Activated CD8-positive, alpha-beta memory T cell treated with anti-CD3 and anti-CD28 coated beads for 1 hour (primary cell): ENCODE results near the gene CIB4.

Experiments used
- DNase-seq, 2 donors: peaks; one replicate each; pipeline ENCODE4 v3.0.0-alpha.2; 2020; ENCODE audit warnings: low read depth in 1 of 2; ENCODE audit errors: extremely low read depth in 1 of 2

The CIB4 gene

DNA sequence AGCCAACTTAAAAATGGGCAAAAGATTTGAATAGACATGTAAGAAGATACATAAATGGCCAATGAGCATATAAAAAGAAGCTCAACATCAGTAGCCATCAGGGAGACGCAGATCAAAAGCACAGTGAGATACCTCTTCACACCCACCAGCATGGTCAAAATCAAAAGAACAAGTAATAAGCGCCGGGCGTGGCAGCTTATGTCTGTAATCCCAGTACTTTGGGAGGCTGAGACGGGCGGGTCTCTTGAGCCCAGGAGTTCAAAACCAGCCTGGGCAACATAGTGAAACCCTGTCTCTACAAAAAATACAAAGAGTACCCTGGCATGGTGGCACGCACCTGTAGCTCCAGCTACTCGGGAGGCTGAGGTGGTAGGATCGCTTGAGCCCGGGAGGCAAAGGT lies 4.6 kb upstream of the CIB4 start:
- no peak for DNase-seq

DNA sequence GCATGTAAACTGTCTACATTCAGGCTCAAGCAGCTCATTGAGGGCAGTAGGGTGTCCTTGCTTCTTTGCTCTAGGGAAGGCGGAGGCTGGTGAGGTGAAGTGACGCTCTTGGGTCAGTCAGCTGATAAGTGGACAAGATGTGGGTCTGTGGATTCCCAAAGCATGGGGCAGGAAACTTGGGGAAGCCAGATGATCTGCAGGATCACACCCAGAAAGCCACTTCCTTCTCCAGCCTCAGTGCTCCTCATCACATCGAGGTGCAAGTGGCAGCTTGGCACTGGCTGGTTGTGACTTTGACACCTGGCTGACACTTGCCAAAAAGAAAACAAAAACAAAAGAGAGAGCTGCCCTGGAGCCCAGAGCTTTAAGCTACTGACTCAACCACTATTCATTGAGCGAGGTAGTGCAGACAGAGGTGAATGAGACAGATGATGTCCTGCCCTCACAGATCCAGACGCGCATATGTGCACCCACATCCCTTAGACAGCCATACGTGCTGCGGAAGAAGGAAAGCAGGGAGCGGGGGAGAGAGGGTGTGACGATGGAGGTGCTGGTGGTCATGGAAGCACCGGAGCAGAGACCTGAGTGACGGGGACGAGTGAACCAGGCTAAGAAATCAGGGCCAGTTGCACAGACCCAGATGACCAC lies 3.1 kb upstream of the CIB4 start:
- no peak for DNase-seq

DNA sequence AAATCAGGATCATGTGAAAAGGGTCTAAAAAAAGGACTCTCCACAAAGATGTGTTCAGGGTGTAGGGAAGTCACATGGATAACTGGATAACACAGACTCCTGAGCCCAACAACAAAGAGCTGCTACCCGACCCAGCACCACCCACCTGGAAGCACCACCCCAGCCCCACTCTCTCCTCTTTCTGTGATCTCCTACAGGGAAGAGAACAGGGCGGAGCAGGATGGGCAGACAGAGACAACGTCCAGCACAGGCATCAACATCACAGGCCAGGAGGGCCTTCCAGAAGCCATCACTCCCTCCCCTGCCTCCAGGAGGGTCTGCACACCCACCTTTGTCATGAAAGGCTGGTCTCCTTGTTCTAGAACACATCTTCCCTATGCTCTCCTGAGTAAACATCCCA lies 1.3 kb upstream of the CIB4 start:
- DNase-seq = no peak

DNA sequence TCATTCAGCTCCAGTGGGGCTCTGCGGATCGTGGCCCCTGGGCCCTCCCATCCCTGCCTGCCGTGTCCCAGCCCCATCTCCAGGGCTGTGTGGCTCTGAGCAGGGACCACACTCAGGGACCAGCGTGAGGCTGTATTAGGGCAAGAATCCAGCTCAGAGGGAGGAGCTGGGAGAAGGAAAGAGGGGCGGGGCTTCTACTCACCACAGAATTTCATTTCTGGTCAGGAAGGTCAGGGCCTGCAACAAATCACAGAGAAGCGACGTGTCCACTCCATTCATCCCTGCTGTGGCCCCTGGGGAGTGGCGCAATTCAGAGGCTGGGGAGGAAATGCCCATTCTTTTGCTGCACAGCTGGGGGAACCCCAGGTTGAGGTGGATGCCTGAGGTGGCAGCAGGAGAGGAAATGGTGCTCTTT lies 828 bp downstream of the CIB4 start:
- DNase-seq = no peak

DNA sequence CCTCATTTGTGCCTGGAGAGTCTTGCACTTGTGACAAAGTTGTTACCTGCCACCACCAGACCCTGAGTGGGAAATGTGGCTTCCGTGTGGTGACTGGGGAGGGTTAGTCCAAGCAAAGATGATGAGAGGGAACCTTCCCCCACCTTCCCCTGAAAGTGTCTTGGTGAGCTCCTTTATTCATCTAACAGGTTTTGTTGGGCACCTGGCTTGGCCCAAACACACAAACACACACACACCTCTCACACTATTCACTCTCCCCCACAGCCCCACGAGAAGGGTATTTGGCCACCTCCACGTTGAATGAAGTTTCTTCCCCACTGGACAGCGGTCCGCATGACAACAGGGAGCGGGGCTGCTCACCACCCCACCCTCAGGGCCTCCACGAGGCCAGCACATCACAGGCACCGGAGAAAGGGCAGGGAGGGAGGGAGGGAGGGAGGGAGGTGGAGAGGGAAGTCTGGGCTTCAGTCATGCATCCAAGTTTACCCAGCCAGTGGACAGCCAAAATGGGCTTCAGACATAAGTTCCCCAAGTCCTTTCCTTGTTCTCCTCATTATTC lies 1.4 kb downstream of the CIB4 start:
- DNase-seq = no peak

DNA sequence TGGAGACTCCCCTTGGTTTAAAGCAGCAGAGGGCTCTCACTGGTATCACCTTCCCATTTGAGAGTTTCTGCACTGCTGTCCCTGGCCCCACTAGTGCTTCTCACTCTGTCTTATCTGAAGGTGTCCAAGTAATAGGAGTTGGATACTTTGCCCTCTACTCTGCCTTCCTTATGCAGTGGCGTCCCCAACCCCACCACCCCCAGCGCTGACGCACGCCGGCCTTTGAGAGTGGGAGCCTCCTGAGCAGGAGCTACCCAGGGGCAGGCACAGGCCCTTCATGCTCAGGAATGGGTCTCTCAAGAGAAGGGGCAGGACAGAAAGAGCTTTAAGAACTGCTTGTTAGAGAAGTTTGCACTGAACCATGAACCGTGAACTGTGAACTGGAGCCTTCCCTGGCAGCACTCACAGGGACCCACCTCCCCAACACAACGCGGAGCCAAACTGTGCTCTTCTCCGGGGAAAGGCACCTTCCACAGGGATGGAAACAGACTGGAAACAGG lies 3.3 kb downstream of the CIB4 start:
- no peak for DNase-seq

DNA sequence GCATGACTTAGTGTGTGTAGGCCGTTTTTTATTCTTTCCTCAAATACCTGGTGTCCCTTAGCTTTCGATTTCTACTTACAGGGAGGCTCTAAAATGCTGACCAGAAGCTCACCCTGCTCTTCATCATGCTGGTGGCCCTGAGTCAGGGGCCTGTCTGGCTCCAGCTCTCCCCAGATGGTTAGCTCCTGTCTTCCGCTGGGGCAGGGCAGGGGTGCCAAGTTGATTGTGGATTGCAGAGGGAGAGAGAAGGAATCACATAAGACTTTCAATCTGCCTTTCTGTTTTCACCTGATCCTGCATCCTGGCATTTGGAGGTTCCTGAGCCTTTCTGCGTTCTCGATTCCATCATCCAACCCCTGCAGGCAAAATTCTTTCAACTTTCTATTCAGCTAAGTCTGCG lies 4.2 kb downstream of the CIB4 start:
- no peak for DNase-seq

DNA sequence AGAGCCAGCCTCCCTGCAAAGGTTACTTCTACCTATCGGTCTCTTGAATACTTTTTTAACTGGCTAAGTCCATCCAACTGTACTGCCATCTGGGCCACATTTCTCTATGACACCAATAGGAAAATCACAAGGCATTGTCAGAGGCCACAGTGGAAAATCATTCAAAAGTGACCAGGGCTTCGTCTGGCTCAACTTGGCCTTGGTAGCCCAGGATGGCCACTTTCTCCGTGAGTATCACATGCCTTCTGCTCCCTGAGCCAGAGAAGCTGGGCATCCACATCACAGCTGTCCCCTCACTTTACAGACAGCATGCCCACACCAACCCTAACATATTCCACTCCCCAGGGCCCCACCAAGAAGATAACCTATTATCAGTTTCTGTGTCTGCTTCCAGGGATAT lies 5.8 kb downstream of the CIB4 start:
- no peak for DNase-seq

DNA sequence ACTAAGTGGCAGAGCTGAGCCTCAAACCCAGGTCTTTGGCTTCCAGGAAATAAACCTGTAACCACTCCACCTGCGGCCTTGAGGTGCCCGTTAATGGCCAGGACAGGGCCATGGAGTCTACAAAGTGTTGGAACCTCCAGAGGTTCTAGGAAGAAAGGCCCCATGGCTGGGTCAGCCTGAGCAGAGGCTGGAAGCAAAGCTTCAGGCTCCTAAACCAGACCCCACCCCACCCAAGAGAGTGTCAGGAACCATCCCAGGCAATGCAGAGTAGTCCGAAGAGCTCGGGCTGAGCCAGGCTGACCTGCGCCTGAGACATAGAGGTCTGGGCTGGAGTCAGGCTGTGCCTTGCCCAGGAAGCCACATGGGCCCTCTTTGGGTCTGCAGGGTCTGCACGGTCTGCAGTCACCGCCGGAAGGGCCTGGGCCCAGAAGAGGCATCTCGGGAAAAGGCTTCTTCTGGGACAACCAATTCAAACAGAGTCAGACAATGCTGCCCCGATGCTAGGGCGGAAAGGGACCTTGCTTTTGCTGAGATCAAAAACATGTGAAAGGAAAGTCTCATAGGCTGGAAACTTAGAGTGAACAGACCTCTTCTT lies 6.4 kb downstream of the CIB4 start:
- DNase-seq = no peak

DNA sequence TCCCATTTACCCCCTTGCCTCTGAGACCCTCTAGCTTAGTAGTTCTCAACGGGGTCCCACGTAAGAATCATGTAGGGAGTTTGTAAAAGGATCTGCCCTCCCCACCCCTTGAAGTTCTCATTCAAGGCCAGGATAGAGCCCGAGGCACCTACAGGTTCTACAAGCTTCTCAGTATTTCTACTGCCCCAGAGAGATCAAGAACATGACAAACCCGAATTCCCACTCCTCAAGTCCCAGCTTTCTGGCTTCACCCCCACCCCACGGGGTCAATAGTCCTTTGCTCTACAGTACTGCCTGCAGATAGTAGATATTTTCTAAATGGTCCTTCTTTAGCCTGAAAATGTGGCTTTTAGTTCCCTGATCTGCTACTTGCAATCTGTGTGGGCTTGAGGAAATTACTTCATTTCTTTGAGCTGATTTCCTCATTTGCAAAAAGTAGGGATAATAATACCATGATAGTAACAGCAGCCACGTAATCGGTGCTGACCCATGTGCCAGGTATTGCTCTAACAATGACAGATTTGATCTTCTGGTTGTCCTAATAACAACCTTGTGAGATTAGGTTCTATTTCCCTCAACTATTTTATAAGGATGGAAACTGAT lies 7.1 kb downstream of the CIB4 start:
- no peak for DNase-seq

DNA sequence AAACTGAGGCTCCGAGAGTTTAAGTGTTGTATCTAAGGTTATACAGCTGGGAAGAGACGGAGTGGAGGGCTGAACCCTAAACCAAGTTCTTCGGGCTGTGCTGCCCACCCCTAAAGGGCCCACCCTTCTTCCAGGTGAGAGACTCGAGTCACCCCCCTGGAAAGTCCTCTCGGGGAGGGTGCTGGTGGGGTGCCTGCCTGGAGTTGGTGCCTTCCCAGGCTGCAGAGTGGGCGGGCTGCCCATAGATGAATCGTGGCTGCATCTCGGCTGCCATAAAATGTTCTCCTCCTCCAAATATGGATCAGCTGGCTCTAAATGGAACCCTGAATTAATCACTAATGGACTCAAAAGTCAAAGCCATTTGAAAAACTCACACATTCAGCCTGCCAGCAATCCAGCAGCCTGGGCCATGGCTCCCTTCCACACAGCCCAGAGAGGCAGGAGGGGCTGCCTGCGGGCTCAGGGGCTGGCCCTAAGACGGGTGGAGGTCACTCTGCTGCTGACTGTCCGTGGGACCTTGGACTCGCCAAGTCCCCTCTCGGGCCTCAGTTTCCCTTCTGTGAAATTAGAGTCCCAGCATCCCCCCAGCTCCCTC lies 7.7 kb downstream of the CIB4 start:
- no peak for DNase-seq

DNA sequence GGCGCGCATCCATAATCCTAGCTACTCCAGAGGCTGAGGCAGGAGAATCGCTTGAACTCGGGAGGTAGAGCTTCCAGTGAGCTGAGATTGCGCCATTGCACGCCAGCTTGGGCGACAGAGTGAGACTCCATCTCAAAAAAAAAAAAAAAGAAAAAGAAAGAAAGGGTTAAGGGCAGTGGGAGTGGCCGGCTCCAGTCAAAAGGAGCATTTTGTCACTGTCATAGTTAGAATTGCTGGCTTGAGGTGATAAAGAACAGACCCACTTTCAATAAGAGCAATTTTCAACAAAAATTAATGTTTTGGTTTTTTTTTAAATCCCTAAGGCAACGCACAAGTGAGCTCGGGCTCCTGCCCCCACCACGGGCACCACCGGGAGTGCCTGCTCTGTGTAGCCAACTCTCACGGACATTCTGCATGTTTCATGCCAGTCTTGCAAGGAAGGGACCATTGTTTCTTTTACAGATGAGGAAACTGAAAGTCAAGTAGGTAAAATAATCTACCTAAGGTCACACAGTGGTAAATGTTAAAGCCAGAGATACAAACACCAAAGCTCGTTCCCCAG lies 8.5 kb downstream of the CIB4 start:
- no peak for DNase-seq

DNA sequence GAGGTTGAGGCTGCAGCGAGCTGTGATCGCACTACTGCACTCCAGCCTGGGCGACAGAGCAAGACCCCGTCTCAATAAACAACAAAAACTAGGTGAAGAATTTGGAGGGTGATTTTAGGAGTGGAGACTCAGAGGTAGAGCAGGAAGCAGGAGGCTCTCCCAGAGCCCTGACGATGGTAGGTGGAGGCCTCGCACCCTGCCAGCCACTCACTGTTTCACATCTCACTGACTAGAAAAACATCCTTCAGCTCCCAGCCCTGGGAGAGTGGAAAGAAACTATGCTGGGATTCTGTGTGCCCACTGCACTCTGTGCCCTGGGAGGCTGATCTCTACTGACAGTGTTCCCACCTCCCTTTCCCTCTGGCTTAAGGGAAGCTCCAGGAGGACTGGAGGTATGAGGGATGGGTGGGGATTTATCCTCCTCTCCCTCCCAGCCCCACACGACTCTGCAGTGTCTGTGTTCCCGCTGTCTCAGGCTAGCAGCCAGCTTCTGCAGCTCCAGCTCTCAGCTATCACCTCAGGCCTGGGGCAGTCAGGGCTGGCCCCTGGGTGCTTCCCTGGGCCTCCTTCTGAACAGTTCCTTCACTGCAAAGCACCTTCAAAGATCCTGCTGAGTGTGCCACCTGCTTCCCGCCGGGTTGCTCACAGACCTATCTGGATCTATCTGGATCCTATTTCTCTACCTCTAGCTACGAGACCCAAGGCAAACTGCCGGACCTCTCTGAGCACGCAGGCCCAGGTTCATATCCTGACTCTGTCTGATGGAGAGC lies 9.6 kb downstream of the CIB4 start:
- DNase-seq = no peak

DNA sequence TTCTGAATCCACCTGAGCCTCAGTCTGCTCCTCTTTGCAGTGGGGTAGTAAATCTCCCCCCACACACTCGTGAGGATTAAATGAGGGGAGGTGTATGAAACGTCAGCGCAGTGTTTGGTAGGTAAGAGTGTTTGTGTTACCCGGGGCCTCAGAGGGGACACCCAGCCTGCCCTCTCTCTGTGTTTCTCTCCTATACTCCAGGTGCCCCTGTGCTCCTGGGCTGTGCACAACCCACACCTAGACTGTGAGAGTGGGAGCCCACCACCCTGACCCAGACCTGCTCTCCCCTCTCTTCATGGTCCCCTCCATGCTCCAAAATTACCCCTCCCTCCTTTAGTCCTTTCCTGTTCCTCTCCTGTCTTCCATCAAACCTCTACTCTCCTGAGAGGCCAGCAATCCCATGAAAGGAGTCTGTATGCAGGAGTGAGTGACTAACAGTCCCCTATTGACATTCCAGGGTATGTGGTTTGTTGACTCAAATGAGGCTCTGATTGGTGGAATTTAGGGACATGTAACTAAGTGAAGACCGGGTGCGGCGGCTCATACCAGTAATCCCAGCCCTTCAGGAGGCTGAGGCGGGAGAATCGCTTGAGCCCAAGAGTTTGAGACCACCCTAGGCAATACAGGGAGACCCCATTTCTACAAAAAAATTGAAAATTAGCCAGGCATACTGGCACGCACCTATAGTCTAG lies 10.4 kb downstream of the CIB4 start:
- no peak for DNase-seq

DNA sequence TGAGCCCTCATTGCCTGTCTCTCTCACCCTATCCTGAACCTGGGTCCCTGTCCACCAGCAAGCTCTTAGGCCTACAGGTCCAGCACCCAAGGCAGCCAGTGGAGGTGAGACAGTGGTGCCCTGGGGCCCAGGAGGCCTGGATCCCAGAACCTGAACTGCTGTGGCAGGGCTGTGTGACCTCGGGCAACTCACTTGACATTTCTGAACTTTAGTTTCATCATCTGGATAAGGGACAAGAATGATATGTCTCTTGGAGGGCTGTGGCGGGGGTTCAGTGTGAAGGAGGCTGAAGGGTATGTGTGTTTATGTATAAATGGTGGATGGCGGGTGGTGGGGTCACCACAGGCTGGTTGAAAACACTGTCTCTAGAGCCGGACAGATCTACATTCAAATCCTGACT lies 10.9 kb downstream of the CIB4 start:
- DNase-seq = no peak

DNA sequence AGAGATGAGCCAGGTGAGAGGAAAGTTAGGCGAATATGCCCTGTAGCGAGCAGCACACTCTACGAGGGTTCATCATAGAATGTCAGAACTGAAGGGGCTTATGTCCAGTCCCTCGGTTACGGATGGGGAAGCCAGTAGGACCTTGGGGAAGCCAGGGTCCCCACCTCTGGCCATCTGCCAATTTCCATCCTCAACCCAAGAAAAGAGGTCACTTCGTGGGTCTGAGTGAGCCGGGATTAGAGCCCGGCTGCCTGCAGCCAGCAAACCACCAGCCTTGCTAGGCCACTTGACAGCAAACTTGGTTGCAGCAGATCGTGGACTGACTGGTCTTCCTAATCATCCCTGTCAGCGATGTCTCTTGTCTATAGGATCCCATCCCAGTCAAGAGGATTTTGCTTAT lies 11.4 kb downstream of the CIB4 start:
- no peak for DNase-seq

DNA sequence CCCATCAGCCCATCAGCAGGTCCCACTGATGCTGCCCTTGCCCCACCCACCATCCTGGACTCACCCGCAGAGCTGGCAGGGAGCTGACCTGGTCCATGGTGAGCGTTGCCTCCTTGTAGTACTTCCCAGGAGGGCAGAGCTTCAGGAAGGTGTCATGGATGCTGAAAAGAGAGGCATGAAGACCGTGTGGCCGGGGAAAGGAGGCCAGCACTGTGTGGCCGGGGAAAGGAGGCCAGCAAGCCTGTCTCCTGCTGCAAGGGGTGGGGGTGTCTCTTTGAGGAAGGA lies 11.9 kb downstream of the CIB4 start:
- no peak for DNase-seq

DNA sequence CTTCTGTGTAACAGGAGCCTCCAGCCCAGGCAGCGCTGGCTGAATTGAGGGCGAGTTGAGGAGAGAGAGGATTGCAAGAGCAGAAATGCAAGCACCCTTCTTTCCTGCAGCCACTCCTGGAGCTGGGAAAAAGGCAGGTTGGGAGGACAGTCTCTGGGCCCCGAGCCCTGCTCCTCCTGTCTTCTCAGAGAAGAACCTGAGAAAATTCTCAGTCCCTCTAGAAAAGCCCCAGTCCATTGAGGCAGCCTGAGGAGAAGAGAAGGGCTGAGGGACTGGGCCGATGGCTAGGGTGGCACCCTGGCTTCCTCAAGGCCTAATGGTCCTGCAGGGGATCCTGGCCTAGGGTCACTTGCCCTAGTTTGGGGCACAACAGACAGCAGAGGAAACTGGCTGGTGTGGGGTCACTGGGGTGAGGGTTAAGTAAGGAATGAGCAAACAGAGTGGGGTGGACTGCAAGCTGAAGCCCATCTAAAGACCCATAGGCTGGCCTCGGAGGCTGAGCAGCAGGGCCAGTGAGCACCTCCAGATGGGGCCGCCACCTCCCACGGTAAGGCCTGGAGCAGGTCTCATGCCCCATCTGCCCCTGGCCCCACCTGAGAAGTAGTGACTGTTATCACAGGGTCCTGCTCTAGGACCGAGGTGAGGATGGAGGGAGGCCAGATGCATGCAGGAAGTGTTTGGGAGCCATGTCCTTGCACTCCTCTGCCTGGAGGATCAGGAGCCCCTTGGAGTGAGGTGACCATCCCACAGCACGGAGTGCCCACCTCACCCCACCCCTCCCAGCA lies 12.4 kb downstream of the CIB4 start:
- DNase-seq = no peak

DNA sequence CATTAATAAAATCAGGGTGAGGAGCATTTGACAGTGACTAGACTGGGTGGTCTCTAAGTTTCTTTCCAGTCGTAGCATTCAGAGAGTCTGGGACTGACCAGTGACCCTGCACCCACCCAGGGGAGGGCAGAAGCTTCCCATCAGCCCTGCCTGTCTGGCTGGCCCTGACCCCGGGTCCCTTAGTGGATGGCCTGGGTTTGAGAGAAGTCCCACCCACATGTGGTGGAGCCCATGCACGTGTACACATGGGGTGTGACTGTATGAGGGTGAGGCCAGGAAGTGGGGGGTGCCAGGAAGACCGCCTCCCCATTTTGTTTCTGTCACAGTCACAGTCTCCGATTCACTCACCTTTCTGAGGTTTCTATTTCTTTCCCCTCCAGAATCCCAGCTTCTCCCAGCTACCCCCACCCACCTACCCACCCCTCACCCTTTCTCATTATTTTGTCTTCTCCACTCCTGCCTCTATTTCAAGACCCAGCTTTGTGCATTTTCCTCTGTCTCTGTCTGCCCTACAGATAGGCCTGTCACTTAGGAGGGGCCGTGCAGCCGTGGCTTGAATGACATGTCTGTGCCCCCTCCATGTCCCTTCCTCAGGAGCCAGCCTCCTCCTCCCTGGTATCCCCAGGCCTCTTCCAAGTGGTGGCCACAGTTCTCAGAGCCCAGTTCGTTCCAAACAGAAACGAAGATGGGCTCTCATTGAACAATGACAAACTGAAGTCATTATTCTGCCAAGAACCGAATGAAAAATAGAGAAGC lies 13.6 kb downstream of the CIB4 start:
- no peak for DNase-seq
